PC-9 (cell line): ENCODE results near the gene RSPH9.

Source experiments
- EZH2 ChIP-seq: fragments of 200-600 bp; sonication (generic); IDR thresholded peaks from 2 replicates; pipeline ENCODE4 v1.8.0; 2017; ENCODE audit warnings: antibody characterized with exemption, low read depth
- TF ChIP-seq, protein P1 (sequence below): fragments of 200-600 bp; sonication (generic); conservative IDR thresholded peaks from 2 replicates; pipeline ENCODE4 v1.6.1; 2017; ENCODE audit warnings: mixed run types, antibody characterized with exemption, mild to moderate bottlenecking, moderate library complexity

GRCh38 chr6:43679057-43679456 lies 34.2 kb downstream of the RSPH9 start:
- no peak for TF ChIP-seq EZH2
- TF ChIP-seq, protein P1, sequence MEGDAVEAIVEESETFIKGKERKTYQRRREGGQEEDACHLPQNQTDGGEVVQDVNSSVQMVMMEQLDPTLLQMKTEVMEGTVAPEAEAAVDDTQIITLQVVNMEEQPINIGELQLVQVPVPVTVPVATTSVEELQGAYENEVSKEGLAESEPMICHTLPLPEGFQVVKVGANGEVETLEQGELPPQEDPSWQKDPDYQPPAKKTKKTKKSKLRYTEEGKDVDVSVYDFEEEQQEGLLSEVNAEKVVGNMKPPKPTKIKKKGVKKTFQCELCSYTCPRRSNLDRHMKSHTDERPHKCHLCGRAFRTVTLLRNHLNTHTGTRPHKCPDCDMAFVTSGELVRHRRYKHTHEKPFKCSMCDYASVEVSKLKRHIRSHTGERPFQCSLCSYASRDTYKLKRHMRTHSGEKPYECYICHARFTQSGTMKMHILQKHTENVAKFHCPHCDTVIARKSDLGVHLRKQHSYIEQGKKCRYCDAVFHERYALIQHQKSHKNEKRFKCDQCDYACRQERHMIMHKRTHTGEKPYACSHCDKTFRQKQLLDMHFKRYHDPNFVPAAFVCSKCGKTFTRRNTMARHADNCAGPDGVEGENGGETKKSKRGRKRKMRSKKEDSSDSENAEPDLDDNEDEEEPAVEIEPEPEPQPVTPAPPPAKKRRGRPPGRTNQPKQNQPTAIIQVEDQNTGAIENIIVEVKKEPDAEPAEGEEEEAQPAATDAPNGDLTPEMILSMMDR: no peak
